NCI-H2081 (cell line): Measurements from ENCODE around the gene FKBP2.

Source experiments
- DNase-seq, 2 experiments: peaks; one replicate each; lab custom pipeline; 2025; lab: John Stamatoyannopoulos, UW

Gene FKBP2

DNA sequence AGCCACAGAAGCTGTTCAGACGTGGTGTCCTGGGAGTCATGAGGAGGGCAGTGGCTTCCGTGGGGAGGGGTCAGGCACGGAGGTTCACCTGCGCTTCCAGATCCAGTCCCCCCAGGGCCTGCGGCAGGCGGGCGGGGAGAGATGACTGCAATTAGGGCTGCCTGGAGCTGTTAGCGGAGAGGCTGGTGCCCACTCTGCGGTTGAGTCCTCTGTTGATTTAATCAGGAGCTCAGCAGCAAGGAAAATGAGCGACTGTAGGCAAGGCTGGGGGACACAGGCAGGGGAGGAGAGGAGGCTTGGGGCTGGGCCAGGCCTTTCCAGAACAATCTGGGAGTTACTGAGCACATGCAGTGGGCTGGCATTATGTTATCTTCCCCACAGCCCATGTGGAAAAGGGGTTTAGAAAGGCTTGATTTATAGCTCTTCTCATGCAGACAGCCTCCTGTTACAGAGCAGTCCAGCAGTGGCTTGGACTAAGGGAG, 23.5 kb downstream of the FKBP2 start:
- DNase-seq: peak; percentile 17 to 46

GRCh38 chr11:64265176-64266160, 24.6 kb downstream of the FKBP2 start:
- no peak for DNase-seq

DNA sequence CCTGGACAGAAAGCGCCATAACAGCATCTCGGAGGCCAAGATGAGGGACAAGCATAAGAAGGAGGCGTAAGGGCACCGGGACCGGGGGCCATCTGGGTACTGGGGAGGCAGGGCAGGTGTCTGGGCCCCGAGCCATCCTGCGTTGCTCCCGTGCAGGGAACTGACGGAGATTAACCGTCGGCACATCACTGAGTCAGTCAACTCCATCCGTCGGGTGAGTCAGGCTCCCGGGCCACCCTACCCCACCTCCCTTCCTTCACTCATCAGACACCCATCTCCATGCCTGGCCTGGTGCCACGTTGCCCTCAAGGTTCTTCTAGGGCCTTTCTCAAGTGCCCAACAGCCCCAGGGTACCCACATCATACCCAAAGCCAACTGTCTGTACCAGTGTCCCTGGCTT, 25.4 kb downstream of the FKBP2 start:
- no peak for DNase-seq

DNA sequence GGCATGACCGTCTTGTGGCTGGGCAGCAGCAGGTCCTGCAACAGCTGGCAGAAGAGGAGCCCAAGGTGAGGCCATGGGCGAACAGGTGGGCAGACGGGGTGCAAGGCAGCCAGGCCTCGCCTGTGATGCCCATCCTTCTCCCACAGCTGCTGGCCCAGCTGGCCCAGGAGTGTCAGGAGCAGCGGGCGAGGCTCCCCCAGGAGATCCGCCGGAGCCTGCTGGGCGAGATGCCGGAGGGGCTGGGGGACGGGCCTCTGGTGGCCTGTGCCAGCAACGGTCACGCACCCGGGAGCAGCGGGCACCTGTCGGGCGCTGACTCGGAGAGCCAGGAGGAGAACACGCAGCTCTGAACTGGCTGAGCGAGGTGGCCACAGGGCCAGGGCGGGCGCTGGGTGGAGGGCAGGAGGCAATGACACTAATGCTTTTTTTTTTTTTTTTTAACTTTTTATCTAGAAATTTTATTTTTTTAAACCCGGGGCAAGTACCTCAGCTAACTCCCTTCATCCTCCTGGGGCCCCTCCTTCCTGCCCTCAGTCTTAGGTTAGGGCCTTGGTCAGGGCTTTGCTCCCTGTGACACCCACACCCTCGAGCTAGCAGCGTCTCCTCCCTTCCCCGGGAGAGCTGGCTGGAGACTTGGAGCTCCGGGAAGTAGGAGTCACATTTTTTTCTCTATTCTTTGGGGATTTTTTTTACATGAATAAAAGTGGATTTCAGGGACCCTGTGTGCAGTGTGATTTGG, 26.5 kb downstream of the FKBP2 start:
- DNase-seq: peak; percentile 14 to 49

DNA sequence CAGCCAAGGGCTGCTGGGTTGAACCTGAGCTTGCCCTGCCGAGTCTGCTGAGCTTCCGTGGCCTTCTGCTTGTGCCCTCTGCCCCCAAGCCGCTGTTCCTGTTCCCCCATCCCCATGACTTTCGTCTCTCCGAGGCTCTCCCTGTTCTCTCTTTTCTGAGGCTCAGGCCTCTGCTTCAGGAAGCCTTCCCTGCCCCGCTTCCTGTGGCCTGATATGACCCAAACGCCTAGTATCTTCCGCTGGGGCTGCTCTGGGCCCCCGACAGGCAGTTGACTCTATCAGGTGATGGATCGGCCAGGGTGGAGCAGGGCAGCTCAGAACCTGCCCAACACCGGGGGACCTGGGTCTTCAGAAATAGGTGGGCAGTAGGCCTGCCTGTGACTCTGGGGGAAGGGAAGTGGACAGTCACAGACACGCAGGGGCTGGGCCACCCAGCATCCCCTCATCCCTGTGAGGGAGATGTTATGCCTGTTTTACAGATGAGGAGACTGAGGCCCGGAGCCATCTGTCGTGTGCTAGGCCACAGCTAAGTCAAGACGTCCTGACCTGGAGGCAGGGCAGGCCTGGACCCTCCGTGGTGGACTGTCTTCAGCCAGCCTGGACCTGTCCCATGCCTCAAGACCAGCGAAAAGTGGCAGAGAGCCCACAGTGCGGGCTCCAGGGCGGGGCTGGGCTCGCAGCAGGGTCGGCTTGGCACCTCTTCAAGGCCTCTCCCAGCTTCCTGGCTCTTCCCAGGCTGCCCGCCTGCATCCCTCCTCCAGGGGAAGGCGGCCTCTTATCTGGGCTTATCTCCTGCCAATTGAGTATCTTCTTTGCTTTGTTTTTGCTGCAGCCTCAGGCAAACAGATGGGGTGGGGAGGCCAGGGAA, 27.4 kb downstream of the FKBP2 start:
- no peak for DNase-seq

DNA sequence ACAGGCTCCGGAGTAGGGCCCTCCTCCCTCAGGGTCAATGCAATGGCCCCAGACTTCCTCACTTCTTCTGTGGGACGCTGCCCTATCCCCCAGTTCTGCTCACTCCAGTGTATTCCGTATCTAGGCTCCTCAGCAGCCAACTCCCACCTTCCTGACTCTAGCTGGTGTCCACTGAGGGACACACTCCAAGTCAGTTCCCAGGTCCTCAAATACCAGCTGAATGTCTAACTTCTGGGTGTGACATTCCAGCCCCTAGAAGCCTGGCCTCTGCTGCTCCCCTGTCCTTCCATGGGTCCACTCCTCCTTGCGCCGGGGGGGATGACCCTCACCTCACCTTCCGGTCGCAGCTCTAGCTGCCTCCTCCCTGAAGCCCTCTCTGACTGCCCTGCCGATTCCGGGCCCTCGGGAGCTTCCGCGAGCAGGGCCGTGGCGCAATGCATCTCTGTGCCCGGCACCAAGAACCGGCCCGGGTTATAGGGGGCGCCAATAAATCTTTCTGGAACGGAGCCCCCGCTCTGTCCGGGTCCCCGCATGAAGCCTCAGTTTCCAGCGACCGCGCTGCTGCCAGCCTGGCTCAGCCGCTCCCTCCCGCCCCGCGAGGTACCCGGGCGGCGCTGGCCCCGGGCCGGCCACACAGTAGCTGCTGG, 28.1 kb downstream of the FKBP2 start:
- no peak for DNase-seq

- DNase-seq: peak; percentile 99
Observed at GRCh38 chr11:64269540-64270220, 28.8 kb downstream of the FKBP2 start.

DNA sequence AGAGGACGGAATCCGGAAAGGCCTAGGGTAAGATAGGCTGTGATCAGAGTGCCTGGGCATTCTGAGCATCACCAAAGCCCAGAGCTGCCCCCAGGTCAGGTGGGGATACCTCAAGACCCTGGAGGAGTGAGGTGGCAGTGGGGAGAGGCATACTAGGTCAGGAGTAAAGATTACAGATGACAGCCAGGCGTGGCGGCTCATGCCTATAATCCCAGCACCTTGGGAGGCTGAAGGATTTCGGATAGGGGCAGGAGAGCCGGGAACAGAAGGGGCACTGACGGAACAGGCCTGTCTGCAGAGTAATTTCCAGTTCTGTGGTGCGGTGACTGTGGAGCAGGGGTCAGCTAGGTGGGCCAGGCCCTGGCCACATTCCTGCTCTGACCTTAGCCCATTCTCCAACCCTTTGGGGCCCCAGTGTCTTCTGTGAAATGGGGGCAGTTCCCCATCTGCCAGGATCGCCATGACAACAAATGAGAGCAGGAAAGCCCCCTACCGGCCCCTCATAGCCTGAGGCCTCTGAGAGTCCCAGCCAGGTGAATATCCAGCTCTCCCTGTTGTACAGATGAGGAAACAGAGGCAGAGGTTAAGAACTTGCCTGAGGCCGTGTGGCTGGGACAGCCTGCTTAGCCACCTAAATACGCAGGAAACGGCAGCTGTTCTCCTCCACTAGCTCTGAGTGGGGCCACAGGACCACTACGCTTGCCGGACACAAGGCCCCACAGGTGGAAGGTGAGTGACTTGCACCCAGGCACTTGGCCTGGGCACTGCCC, 34.3 kb downstream of the FKBP2 start:
- DNase-seq: no peak

- no peak for DNase-seq
Observed at GRCh38 chr11:64275841-64276240, 34.9 kb downstream of the FKBP2 start.

GRCh38 chr11:64276653-64277431, 35.9 kb downstream of the FKBP2 start:
- DNase-seq: no peak

- DNase-seq: no peak
Observed at GRCh38 chr11:64278576-64279190, 37.8 kb downstream of the FKBP2 start.

DNA sequence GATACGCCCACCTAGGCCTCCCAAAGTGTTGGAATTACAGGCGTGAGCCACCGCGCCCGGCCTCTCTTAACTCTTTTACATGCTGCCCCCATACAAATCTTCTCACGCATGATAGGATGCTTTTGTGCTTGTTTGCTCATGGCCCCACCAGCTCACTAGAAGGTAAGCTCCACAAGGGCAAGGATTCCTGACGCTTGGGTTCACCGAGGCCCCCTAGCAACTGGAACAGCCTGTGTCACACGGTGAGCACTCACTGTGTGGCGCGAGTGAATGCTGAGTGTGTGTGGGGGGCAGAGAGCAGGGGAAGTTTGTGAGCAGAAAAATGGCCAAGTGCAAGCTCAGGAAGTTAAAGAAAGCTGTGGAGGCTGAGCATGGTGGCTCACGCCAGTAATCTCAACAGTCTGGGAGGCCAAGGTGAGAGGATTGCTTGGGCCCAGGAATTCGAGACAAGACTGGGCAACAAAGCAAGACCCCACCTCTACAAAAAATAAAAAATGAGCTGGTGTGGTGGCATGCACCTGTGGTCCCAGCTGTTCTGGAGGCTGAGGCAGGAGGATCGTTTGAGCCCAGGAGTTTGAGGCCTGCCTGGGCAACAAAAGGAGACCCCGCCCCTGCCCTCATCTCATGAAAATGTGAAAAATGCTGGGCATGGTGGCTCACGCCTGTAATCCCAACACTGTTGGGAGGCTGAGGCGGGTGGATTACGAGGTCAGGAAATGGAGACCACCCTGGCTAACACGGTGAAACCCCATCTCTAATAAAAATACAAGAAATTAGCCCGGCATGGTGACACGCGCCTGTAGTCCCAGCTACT, 41.3 kb downstream of the FKBP2 start:
- no peak for DNase-seq

- DNase-seq: no peak
Observed at GRCh38 chr11:64283092-64283491, 42.2 kb downstream of the FKBP2 start.

GRCh38 chr11:64284048-64284961, 43.4 kb downstream of the FKBP2 start, which contains the start of gene BAD:
Gene BAD, minus strand, starts transcription at chr11:64284665. Its CDS starts 297 bp downstream, at chr11:64284368.
- peak; percentile 92 for DNase-seq

DNA sequence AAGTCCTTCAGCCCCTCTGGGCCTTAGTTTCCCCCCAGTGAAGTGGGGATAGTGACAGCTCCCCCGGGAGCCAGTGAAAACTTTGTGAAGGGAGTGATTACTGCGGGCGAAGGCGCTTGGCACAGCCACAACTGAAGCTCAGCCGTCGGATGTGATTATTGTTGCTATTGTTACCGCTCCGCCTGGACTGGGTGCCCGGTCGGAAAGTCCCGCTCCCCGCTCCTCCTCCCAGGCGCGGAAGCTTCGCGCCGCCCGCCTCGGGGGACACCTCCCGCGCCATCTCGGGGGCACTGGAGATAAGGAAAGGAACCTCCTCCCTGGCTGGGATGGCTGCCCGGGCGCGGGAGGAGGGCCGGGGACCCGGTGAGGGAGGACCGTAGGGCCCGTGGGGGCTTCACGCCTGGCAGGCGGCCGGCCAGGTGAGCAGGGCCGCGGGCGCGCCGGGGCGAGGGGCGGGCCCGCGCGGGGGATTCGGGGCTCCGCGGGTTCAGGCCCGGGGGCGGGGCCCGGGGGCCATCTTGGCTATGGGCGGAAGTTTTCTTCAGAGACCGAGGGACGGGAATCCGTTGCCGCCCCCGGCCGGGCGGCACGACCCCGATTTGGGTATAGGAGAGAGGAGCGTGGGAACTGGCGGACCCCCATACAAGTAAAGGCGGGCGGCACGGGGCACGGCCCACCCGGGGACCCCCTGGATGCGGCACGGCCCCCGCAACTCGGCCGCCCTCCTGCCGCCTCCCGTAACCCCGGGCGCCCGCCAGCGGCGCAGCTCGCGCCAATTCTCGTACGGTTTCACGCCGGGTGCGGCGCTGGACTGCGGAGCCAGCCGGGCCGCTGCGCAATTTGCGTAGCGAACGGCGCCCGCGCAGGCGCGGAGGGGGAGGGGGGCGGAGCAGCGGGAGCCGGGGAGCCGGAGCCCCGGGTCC, 44.3 kb downstream of the FKBP2 start, which contains the start of gene GPR137:
GPR137 (plus strand) TSS at position 887 of the 923 bp plus-strand sequence. CDS start 677 bp downstream, outside the sequence.
- peak; percentile 65 to 81 for DNase-seq
